Neural cell (in vitro differentiated cells): ENCODE data around the gene PRKACA. TPM values are rescaled to one million over a fixed set of nuclear protein-coding genes. Genes with fewer than 3 reads are reported as not detected.
"Not testable (repeated sequence)": the region's sequence is repeated elsewhere in the genome, so short reads cannot be mapped to it uniquely, and the experiment has no call there.

Experiments used
- H2AFZ ChIP-seq: fragments of 200-600, 300-800 bp; sonication (generic), shearing (Covaris generic); 2 replicates; pipeline ENCODE4 v1.6.0; 2014; ENCODE audit warnings: low read depth, mild to moderate bottlenecking, antibody characterized with exemption, low read length, moderate library complexity
- H3F3A ChIP-seq: fragments of 200-600 bp; shearing (Covaris generic); 2 replicates; pipeline ENCODE4 v1.6.1; 2016; ENCODE audit warnings: mild to moderate bottlenecking, moderate library complexity, mixed read lengths, antibody characterized with exemption, low read length; ENCODE audit not compliant: insufficient read depth, poor library complexity, severe bottlenecking
- H3K27ac ChIP-seq: fragments of 200-600, 300-800 bp; sonication (generic), shearing (Covaris generic); 2 replicates; pipeline ENCODE4 v1.5.1; 2014; ENCODE audit warnings: mild to moderate bottlenecking, low read length, moderate library complexity
- H3K27me3 ChIP-seq: fragments of 300-800, 200-600 bp; sonication (generic), shearing (Covaris generic); 2 replicates; pipeline ENCODE4 v1.6.0; 2014; ENCODE audit warnings: mild to moderate bottlenecking, low read depth, low read length, moderate library complexity; ENCODE audit not compliant: insufficient read depth
- H3K36me3 ChIP-seq: fragments of 300-800, 200-600 bp; sonication (generic), shearing (Covaris generic); 2 replicates; pipeline ENCODE4 v1.5.1; 2014; ENCODE audit warnings: mild to moderate bottlenecking, antibody characterized with exemption, low read length, moderate library complexity; ENCODE audit not compliant: insufficient read depth
- H3K4me2 ChIP-seq: fragments of 300-800, 200-600 bp; sonication (generic), shearing (Covaris generic); 2 replicates; pipeline ENCODE4 v1.6.0; 2014; ENCODE audit warnings: mild to moderate bottlenecking, low read length
- H3K4me3 ChIP-seq: fragments of 300-800, 200-600 bp; sonication (generic), shearing (Covaris generic); 2 replicates; pipeline ENCODE4 v1.5.1; 2014; ENCODE audit warnings: mild to moderate bottlenecking, low read length, moderate library complexity
- H3K79me2 ChIP-seq: fragments of 200-600 bp; shearing (Covaris generic); replicated peaks from 2 replicates; pipeline ENCODE4 v1.6.0; 2014; ENCODE audit warnings: mild to moderate bottlenecking, low read length, moderate library complexity; ENCODE audit not compliant: insufficient read depth
- H3K9ac ChIP-seq: fragments of 300-800, 200-600 bp; sonication (generic), shearing (Covaris generic); 2 replicates; pipeline ENCODE4 v1.6.1; 2016; ENCODE audit warnings: mild to moderate bottlenecking, low read length, mixed read lengths
- H3K9me2 ChIP-seq: fragments of 200-600 bp; shearing (Covaris generic); 2 replicates; pipeline ENCODE4 v1.6.1; 2016; ENCODE audit warnings: mild to moderate bottlenecking, low read length, mixed read lengths; ENCODE audit not compliant: insufficient read depth
- H3K9me3 ChIP-seq: fragments of 200-600, 300-800 bp; sonication (generic), shearing (Covaris generic); 2 replicates; pipeline ENCODE4 v1.6.1; 2016; ENCODE audit warnings: mild to moderate bottlenecking, mixed run types, low read length, moderate library complexity, mixed read lengths
- H4K20me1 ChIP-seq: fragments of 200-600 bp; shearing (Covaris generic); 2 replicates; pipeline ENCODE4 v1.6.1; 2016; ENCODE audit warnings: mild to moderate bottlenecking, mixed run types; ENCODE audit not compliant: insufficient read depth
- CTCF ChIP-seq: fragments of 450-650 bp; IDR thresholded peaks from 2 replicates; pipeline ENCODE4 v1.5.1; 2014; ENCODE audit warnings: antibody characterized with exemption, mild to moderate bottlenecking, moderate library complexity; ENCODE audit not compliant: poor library complexity, severe bottlenecking
- EP300 ChIP-seq: fragments of 450-650 bp; conservative IDR thresholded peaks from 2 replicates; pipeline ENCODE4 v1.6.1; 2014; ENCODE audit warnings: antibody characterized with exemption, mild to moderate bottlenecking, moderate library complexity; ENCODE audit not compliant: poor library complexity, severe bottlenecking
- EZH2 ChIP-seq: fragments of 200-600, 300-800 bp; shearing (Covaris generic), sonication (generic); IDR thresholded peaks from 2 replicates; pipeline ENCODE4 v1.6.1; 2014; ENCODE audit warnings: antibody characterized with exemption, low read length, borderline replicate concordance, mild to moderate bottlenecking; ENCODE audit not compliant: insufficient read depth, poor library complexity, severe bottlenecking
- MXI1 ChIP-seq: fragments of 450-650 bp; conservative IDR thresholded peaks from 2 replicates; pipeline ENCODE4 v1.6.1; 2014; ENCODE audit warnings: antibody characterized with exemption, mild to moderate bottlenecking; ENCODE audit not compliant: poor library complexity, severe bottlenecking
- POLR2AphosphoS5 ChIP-seq: IDR thresholded peaks from 2 replicates; pipeline ENCODE4 v1.6.1; 2012
- RAD21 ChIP-seq: fragments of 450-650 bp; conservative IDR thresholded peaks from 2 replicates; pipeline ENCODE4 v1.6.1; 2014; ENCODE audit warnings: antibody characterized with exemption, mild to moderate bottlenecking, moderate library complexity
- SMC3 ChIP-seq: fragments of 450-650 bp; conservative IDR thresholded peaks from 2 replicates; pipeline ENCODE4 v1.6.1; 2014; ENCODE audit warnings: antibody characterized with exemption, mild to moderate bottlenecking, moderate library complexity; ENCODE audit not compliant: poor library complexity
- polyA plus RNA-seq: library from polyadenylated mRNA; depleted of rRNA; stranded (reverse); fragments of >200 nt; gene quantifications from 2 replicates; pipeline ENCODE4 v1.2.3, GENCODE V29; 2014

Gene PRKACA
- polyA plus RNA-seq, 1 donor from 2014 or later: 11.7 TPM

GRCh38 chr19:14147797-14148605 lies 30.4 kb upstream of the PRKACA start:
- H3K79me2 ChIP-seq: no peaks in the 10 kb centered on the region
- H3K9me3 ChIP-seq: no peaks in the 10 kb centered on the region
- H3K4me3 ChIP-seq: no peak overlapping the region
- TF ChIP-seq SMC3 (peak; percentile 46), CTCF (peak; percentile 41), EZH2 (no peak), RAD21 (peak; percentile 38)
- H3K27me3 ChIP-seq: no peaks in the 10 kb centered on the region
- no peak overlapping the region for H2AFZ ChIP-seq
- no peak overlapping the region for H3K9ac ChIP-seq
- H3K27ac ChIP-seq: no peak overlapping the region
- H4K20me1 ChIP-seq: no peaks in the 10 kb centered on the region
- H3K36me3 ChIP-seq: no peaks in the 10 kb centered on the region
- no peak overlapping the region for H3K4me2 ChIP-seq
- H3F3A ChIP-seq: no peaks in the 10 kb centered on the region
- H3K9me2 ChIP-seq: no peaks in the 10 kb centered on the region

DNA sequence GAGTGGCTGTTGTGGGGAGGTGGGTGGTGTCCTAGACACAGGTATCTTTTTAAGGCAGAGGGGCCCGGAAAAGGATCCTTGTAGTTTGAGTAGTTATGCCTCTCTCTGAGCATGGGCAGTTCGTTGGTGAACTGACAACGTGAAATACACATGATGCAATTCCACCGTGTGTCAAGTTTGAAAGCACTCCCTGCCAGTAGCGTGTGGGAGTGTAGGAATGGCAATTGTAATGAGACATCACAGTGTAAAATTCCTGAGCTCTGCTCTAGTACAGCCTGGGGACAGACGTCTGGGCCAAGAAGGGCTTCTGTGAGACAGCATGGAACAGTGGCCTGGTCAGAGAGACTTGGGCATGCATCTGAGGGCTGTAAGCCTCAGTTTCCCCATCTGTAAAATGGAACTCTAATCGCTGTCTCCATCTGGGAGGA lies 29.2 kb upstream of the PRKACA start:
- Histone ChIP-seq H3K79me2 (no peaks in the 10 kb centered on the region), H3K9me2 (no peaks in the 10 kb centered on the region), H3K9ac (no peak overlapping the region), H4K20me1 (no peaks in the 10 kb centered on the region), H3F3A (no peaks in the 10 kb centered on the region), H3K4me2 (no peak overlapping the region), H3K27me3 (no peaks in the 10 kb centered on the region), H3K27ac (no peak overlapping the region), H3K36me3 (no peaks in the 10 kb centered on the region), H2AFZ (no peak overlapping the region), H3K9me3 (no peaks in the 10 kb centered on the region), H3K4me3 (no peak overlapping the region)
- TF ChIP-seq POLR2AphosphoS5 (peak; percentile 18), RAD21 (no peak), EZH2 (no peak), SMC3 (no peak), MXI1 (no peak), EP300 (no peak)

DNA sequence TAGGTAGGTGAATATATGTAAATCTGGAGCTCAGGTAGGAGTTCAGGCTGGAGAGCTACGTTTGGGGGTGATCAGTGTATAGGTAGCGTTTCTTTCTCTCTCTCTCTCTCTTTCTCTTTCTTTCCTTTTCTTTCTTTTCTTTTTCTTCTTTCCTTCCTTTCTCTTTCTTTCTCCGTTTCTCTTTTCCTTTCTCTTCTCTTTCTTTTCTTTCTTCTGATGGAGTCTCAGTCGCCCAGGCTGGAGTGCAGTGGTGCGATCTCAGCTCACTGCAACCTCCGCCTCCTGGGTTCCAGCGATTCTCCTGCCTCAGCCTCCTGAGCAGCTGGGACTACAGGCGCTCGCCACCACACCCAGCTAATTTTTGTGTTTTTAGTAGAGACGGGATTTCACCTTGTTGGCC lies 28.6 kb upstream of the PRKACA start:
- H2AFZ ChIP-seq, H3K79me2 ChIP-seq, H3K9ac ChIP-seq, H3F3A ChIP-seq, H3K4me3 ChIP-seq, H3K9me3 ChIP-seq, H3K27me3 ChIP-seq, H3K9me2 ChIP-seq, H3K27ac ChIP-seq, H4K20me1 ChIP-seq, H3K4me2 ChIP-seq, H3K36me3 ChIP-seq: not testable (repeated sequence)

- TF ChIP-seq CTCF (no peak), POLR2AphosphoS5 (no peak)
- Histone ChIP-seq H3K27me3 (no peaks in the 10 kb centered on the region), H4K20me1 (no peaks in the 10 kb centered on the region), H3F3A (no peaks in the 10 kb centered on the region), H3K79me2 (no peaks in the 10 kb centered on the region), H3K27ac (no peak overlapping the region), H3K9ac (no peak overlapping the region), H3K4me2 (no peak overlapping the region), H3K9me3 (no peaks in the 10 kb centered on the region), H3K9me2 (no peaks in the 10 kb centered on the region), H3K4me3 (no peak overlapping the region), H3K36me3 (no peaks in the 10 kb centered on the region), H2AFZ (no peak overlapping the region)
These were observed 27.8 kb upstream of the PRKACA start for GRCh38 chr19:14145381-14145780.
